GM12875 (cell line): ENCODE measurements around the gene AIG1.
"Not testable (repeated sequence)": the region's sequence is repeated elsewhere in the genome, so short reads cannot be mapped to it uniquely, and the experiment has no call there.

Experiments used
- H3K4me3 ChIP-seq: one replicate; pipeline ENCODE4 v1.5.1; 2011; ENCODE audit warnings: low read depth, low read length, control low read depth
- TF ChIP-seq, protein P1 (sequence below): IDR thresholded peaks from 2 replicates; pipeline ENCODE4 v1.5.1; 2011; ENCODE audit warnings: low read depth, mild to moderate bottlenecking, control low read depth, inconsistent platforms, low read length, moderate library complexity, borderline replicate concordance; ENCODE audit not compliant: insufficient read depth

Gene AIG1

GRCh38 chr6:143241911-143242310 lies 181.2 kb downstream of the AIG1 start:
- TF ChIP-seq, protein P1, sequence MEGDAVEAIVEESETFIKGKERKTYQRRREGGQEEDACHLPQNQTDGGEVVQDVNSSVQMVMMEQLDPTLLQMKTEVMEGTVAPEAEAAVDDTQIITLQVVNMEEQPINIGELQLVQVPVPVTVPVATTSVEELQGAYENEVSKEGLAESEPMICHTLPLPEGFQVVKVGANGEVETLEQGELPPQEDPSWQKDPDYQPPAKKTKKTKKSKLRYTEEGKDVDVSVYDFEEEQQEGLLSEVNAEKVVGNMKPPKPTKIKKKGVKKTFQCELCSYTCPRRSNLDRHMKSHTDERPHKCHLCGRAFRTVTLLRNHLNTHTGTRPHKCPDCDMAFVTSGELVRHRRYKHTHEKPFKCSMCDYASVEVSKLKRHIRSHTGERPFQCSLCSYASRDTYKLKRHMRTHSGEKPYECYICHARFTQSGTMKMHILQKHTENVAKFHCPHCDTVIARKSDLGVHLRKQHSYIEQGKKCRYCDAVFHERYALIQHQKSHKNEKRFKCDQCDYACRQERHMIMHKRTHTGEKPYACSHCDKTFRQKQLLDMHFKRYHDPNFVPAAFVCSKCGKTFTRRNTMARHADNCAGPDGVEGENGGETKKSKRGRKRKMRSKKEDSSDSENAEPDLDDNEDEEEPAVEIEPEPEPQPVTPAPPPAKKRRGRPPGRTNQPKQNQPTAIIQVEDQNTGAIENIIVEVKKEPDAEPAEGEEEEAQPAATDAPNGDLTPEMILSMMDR, result no peak
- H3K4me3 ChIP-seq, result no peak overlapping the region

DNA sequence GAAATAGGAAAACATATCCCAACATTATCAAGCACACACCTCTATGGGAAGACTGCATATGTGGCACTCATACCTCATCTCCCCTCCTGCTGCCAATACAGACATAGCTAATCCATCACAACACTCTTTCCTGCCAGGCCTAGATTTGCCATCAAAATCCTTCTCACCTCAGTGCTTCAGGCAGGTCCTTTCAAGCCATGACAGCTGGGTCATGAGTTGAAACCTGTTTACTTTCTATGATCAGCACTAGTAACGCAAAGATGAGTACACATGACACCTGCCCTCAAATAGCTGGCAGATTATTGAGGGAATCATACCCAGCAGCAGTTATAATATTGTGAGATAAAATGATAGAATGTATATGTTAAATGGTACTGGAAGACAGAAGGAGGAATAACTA lies 183.1 kb downstream of the AIG1 start:
- TF ChIP-seq, protein P1, result no peak
- H3K4me3 ChIP-seq, result no peak overlapping the region

DNA sequence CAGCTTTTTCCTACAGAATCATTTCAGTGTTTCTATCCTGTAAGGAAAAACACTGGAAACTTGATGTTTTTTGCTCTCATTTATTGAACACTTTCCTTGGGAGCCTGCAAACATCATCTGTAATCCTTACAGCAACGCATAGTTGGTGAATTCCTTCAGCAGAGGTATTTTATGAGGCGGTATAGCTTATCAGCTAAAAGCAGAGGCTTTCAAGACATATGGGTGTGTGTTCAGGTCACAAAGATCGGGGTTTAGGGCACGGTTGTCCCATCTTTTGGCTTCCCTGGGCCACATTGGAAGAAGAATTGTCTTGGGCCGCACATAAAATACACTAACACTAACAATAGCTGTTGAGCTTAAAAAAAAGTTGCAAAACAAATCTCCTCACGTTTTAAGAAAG lies 185.0 kb downstream of the AIG1 start:
- TF ChIP-seq, protein P1, result no peak
- no peak overlapping the region for H3K4me3 ChIP-seq

- H3K4me3 ChIP-seq, result not testable (repeated sequence)
These were observed 185.6 kb downstream of the AIG1 start for GRCh38 chr6:143246166-143246775.

DNA sequence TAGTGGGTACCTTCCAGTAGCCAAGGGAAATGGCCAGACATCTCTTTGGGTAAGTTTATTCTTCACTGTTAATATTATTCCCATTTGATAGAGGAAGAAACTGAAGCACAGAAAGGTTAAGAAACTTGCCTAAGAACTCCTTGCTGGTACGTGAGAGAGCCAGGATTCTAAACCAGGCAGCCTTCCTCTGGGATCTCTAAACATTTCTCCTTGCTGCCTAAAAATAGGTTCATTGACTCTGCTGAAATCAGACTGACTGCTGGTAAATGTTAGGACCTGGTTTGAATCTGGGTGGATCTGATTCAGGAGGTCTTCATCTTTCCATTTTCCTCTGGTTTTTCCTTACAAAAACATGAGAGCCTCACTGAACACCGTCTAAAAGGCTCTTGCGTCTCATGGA lies 186.9 kb downstream of the AIG1 start:
- H3K4me3 ChIP-seq, result no peak overlapping the region
- TF ChIP-seq, protein P1, result no peak

GRCh38 chr6:143248359-143248758 lies 187.7 kb downstream of the AIG1 start:
- TF ChIP-seq, protein P1, result no peak

DNA sequence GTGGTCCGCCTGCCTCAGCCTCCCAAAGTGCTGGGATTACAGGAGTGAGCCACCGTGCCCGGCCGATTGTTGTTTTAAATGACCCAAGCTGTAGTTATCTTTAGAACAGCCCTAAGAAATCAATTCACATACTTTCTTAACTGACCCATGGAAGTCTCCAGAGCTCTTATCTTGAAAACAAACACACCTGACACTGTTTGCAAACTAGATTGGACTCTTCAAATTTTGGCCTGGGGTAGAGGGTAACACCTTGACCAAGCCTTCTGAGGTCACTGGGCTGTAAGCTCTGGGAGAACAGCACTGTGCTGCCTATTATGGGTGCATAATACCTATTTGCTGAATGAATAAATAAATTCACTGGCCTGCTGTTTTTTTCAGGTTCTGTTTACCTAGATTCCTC lies 190.6 kb downstream of the AIG1 start:
- H3K4me3 ChIP-seq, result no peak overlapping the region
- TF ChIP-seq, protein P1, result no peak

More at GRCh38 chr6:143248359-143248758, 187.7 kb downstream of the AIG1 start:
- H3K4me3 ChIP-seq, result no peak overlapping the region
